Effector memory CD4-positive, alpha-beta T cell (primary cell): ENCODE data around the gene RPP40.
"Not testable (repeated sequence)": the region's sequence is repeated elsewhere in the genome, so short reads cannot be mapped to it uniquely, and the experiment has no call there.

Source experiments
- DNase-seq, 3 donors: peaks; one replicate each; pipeline ENCODE4 v3.0.0-alpha.2; 2020
- H3K27ac ChIP-seq: 2 replicates; pipeline ENCODE4 v1.7.0; 2013; ENCODE audit warnings: mild to moderate bottlenecking, low read length, moderate library complexity; ENCODE audit not compliant: insufficient read depth, poor library complexity, severe bottlenecking
- H3K27me3 ChIP-seq: replicated peaks from 2 replicates; pipeline ENCODE4 v1.7.0; 2013; ENCODE audit warnings: mild to moderate bottlenecking, low read length; ENCODE audit not compliant: insufficient read depth, control insufficient read depth, poor library complexity, severe bottlenecking
- H3K36me3 ChIP-seq: 2 replicates; pipeline ENCODE4 v1.7.0; 2013; ENCODE audit warnings: mild to moderate bottlenecking, low read length, moderate library complexity; ENCODE audit not compliant: control insufficient read depth, insufficient read depth
- H3K4me1 ChIP-seq: 2 replicates; pipeline ENCODE4 v1.7.0; 2013; ENCODE audit warnings: low read length, mild to moderate bottlenecking; ENCODE audit not compliant: control insufficient read depth, insufficient read depth, poor library complexity, severe bottlenecking
- H3K4me3 ChIP-seq: 2 replicates; pipeline ENCODE4 v1.7.0; 2013; ENCODE audit warnings: low read length, low read depth, mild to moderate bottlenecking; ENCODE audit not compliant: insufficient read depth, poor library complexity, severe bottlenecking
- H3K9me3 ChIP-seq: 2 replicates; pipeline ENCODE4 v1.7.0; 2013; ENCODE audit warnings: mild to moderate bottlenecking, low read length, moderate library complexity; ENCODE audit not compliant: control insufficient read depth

Gene RPP40

DNA sequence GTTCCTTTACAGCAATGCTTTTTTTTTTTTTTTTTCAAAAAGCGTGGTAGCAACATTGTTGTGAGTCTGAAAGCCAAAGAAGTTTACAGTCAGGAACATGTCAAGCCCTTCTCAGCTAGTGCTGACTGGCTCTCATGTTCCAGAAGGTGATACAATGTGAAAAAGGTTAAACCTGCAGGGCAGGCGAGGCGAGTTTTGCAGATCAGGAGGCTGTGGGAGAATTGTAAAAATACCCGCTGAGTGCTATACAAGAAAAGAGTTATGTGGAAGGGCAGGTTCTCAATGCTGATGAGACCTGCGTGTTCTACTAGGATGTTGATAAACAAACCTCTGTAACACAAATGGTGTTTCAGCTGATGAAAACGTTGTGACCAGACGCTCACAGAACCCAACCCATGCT lies 30.9 kb upstream of the RPP40 start:
- Histone ChIP-seq H3K27me3 (no peaks in the 10 kb centered on the region), H3K36me3 (no peaks in the 10 kb centered on the region), H3K9me3 (no peaks in the 10 kb centered on the region), H3K4me3 (no peak overlapping the region), H3K27ac (no peak overlapping the region), H3K4me1 (no peaks in the 10 kb centered on the region)
- no peak for DNase-seq

GRCh38 chr6:5034328-5034727 lies 30.5 kb upstream of the RPP40 start:
- no peak overlapping the region for H3K27ac ChIP-seq
- no peaks in the 10 kb centered on the region for H3K36me3 ChIP-seq
- H3K4me1 ChIP-seq, result no peaks in the 10 kb centered on the region
- H3K27me3 ChIP-seq, result no peaks in the 10 kb centered on the region
- no peak for DNase-seq
- no peak overlapping the region for H3K4me3 ChIP-seq
- H3K9me3 ChIP-seq, result no peaks in the 10 kb centered on the region

DNA sequence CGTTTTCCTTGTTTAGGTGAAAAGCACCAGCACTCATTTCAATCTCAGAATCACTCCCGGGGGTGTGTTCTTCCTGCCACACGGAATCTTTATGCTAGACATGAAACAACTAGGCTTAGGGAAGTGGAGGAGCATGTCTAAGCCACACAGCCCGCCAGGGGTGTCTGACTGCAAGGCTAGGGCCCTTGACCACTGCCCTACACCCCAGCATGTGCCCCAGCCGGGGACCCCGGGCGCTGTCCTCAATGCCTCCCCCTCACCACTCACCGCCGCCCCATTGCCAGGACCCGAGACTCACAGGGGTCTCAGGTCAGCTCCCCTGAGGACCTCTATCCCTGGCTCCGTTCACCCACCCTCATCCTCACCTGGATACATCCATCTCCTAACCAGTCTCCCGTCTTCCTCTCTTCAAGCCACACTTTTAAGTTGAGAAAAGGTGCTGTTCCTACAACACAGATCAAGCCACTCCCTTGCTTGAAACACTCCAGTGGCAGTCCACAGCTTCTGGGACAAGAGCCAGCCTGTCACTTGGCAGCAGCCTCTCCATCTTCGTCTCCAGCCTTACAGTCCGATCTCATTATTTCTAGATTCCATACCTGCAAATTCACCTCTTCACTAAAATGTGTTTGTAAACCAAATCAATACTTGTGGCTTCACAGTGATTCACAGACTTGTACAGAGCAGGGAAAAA lies 29.5 kb upstream of the RPP40 start:
- not testable (repeated sequence) for H3K4me1 ChIP-seq, H3K9me3 ChIP-seq, H3K36me3 ChIP-seq, H3K4me3 ChIP-seq, DNase-seq, H3K27me3 ChIP-seq, H3K27ac ChIP-seq

- not testable (repeated sequence) for DNase-seq, H3K36me3 ChIP-seq, H3K27ac ChIP-seq, H3K4me3 ChIP-seq, H3K27me3 ChIP-seq, H3K4me1 ChIP-seq, H3K9me3 ChIP-seq
Measured at GRCh38 chr6:5032706-5033105, 28.9 kb upstream of the RPP40 start.

GRCh38 chr6:5031150-5031549 lies 27.3 kb upstream of the RPP40 start:
- Histone ChIP-seq H3K4me3 (no peak overlapping the region), H3K9me3 (no peaks in the 10 kb centered on the region), H3K27me3 (no peaks in the 10 kb centered on the region), H3K36me3 (no peaks in the 10 kb centered on the region), H3K27ac (no peak overlapping the region), H3K4me1 (no peaks in the 10 kb centered on the region)
- no peak for DNase-seq

DNA sequence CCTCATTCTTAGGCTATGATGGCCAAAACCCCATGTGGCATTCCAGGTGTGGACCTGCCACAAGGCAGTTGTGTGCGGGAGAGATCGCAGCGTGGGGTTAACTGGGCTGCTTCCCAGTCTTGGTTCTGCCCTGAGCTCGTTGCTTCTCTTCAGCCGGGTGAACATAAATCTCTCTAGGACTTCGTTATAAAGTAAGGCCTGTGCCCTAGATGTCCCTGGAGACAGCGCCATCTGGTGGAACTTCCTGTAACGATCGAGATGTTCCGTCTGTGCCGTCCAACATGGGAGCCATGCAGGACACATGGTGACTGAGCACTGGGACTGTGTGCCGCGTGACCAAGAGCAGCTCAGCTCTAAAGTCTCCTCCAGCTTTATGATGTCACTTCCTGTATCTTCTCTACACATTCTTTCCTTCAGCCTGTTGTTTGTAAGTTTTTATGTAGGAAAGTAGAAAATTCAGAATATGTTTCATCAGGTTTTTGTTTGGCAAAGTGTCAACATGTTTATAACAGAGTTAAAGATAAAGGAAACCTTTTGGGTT lies 26.8 kb upstream of the RPP40 start:
- peak; percentile 15 to 42 (median 29) for DNase-seq
- Histone ChIP-seq H3K27me3 (no peaks in the 10 kb centered on the region), H3K4me1 (no peaks in the 10 kb centered on the region), H3K36me3 (no peaks in the 10 kb centered on the region), H3K9me3 (no peaks in the 10 kb centered on the region), H3K4me3 (no peak overlapping the region), H3K27ac (no peak overlapping the region)

GRCh38 chr6:5029609-5030008 lies 25.8 kb upstream of the RPP40 start:
- H3K27ac ChIP-seq, result no peak overlapping the region
- H3K4me1 ChIP-seq, result no peaks in the 10 kb centered on the region
- no peaks in the 10 kb centered on the region for H3K27me3 ChIP-seq
- H3K9me3 ChIP-seq, result no peaks in the 10 kb centered on the region
- no peak overlapping the region for H3K4me3 ChIP-seq
- no peaks in the 10 kb centered on the region for H3K36me3 ChIP-seq
- DNase-seq, result no peak

GRCh38 chr6:5028921-5029320 lies 25.1 kb upstream of the RPP40 start:
- Histone ChIP-seq H3K27ac (no peak overlapping the region), H3K27me3 (no peaks in the 10 kb centered on the region), H3K9me3 (no peaks in the 10 kb centered on the region), H3K4me1 (no peaks in the 10 kb centered on the region), H3K36me3 (no peaks in the 10 kb centered on the region), H3K4me3 (no peak overlapping the region)
- DNase-seq, result no peak

- Histone ChIP-seq H3K9me3 (no peaks in the 10 kb centered on the region), H3K27me3 (no peaks in the 10 kb centered on the region), H3K27ac (no peak overlapping the region)
Measured at GRCh38 chr6:5028301-5028700, 24.5 kb upstream of the RPP40 start.

GRCh38 chr6:5025911-5026819 lies 22.3 kb upstream of the RPP40 start:
- Histone ChIP-seq H3K4me1 (no peaks in the 10 kb centered on the region), H3K4me3 (no peak overlapping the region), H3K27ac (no peak overlapping the region), H3K9me3 (no peaks in the 10 kb centered on the region), H3K36me3 (no peaks in the 10 kb centered on the region), H3K27me3 (no peaks in the 10 kb centered on the region)
- no peak for DNase-seq

More at GRCh38 chr6:5028301-5028700, 24.5 kb upstream of the RPP40 start:
- Histone ChIP-seq H3K36me3 (no peaks in the 10 kb centered on the region), H3K4me1 (no peaks in the 10 kb centered on the region), H3K4me3 (no peak overlapping the region)
- no peak for DNase-seq
